H1 (cell line): Measurements from ENCODE around the gene PRSS8. TPM values are rescaled to one million over a fixed set of nuclear protein-coding genes. Genes with fewer than 3 reads are reported as not detected.

ENCODE experiments used
- EZH2 ChIP-seq: fragments of 200-600 bp; sonication (generic); IDR thresholded peaks from 2 replicates; pipeline ENCODE4 v1.7.1; 2012; ENCODE audit warnings: low read depth, mild to moderate bottlenecking, moderate library complexity, low read length, inconsistent platforms; ENCODE audit not compliant: severe bottlenecking
- MAFK ChIP-seq: IDR thresholded peaks from 2 replicates; pipeline ENCODE4 v1.6.1; 2012; ENCODE audit warnings: low read depth, mild to moderate bottlenecking, improper control_type of control experiment, low read length
- POLR2A ChIP-seq, 2 experiments: IDR thresholded peaks; 1 replicate in 1 of 2; 2 replicates in 1 of 2; pipeline ENCODE4 v1.6.1; 2011; ENCODE audit warnings: low read depth in 2 of 2, low read length in 2 of 2, mild to moderate bottlenecking in 2 of 2; ENCODE audit errors: control extremely low read depth in 1 of 2
- SIN3A ChIP-seq, 2 experiments: IDR thresholded peaks in 1 of 2; conservative IDR thresholded peaks in 1 of 2; 2 replicates each; pipeline ENCODE4 v1.6.1; 2011 to 2012; ENCODE audit warnings: low read length in 2 of 2, improper control_type of control experiment in 1 of 2, low read depth in 1 of 2, mild to moderate bottlenecking in 1 of 2
- TAF1 ChIP-seq: IDR thresholded peaks from 2 replicates; pipeline ENCODE4 v1.6.1; 2011; ENCODE audit warnings: mild to moderate bottlenecking, low read depth, low read length
- polyA plus RNA-seq, 7 experiments: library from polyadenylated mRNA; depleted of rRNA in 3 of 7; stranded (reverse) in 5 of 7; unstranded in 2 of 7; fragments of >200 nt in 5 of 7; fragments of 200-250 nt in 2 of 7; gene quantifications; 1 replicate in 5 of 7; 2 replicates in 1 of 7; 4 replicates in 1 of 7; pipeline versions ENCODE4 v1.2.1 to v1.2.3, GENCODE V29; 2011 to 2013; ENCODE audit warnings: missing spikeins in 2 of 7, mixed read lengths in 2 of 7
- total RNA-seq: library from RNA; stranded (reverse); fragmentation: NEBNext Ultra II Directional; extraction: Animal tissue kit (Norgen Biotek cat#: 25700); gene quantifications from 2 replicates; pipeline ENCODE4 v1.2.1, GENCODE V29; 2021

The PRSS8 gene
- total and polyA plus RNA-seq, 2 of the 8 experiments (the other 6 are each of a cell fraction or from before 2014, with no cell fraction given), result 87.7 to 273 TPM

- TF ChIP-seq EZH2 (no peak), MAFK (no peak), TAF1 (peak; percentile 56; the same call in 1 of the 2 replicates), POLR2A (IDR thresholded peaks at IDR 0.05; ENCODE audit: control extremely low read depth in 1 of 2, low read depth in 2 of 2, low read length in 2 of 2) (peak in 1 of 2 experiments; percentile 60; a peak in 2 of 3 replicates), SIN3A (conservative IDR thresholded peaks at IDR 0.05 in 1 of 2, IDR thresholded peaks at IDR 0.05 in 1 of 2; ENCODE audit: low read depth in 1 of 2, low read length in 2 of 2) (0 out of 4 replicates have a peak, but pooled peaks of 1 of the 2 experiments have one; percentile 24)
- TF ChIP-seq, all 59 proteins: peak for 12
Observed at GRCh38 chr16:31134625-31135534, 647 bp downstream of the PRSS8 start (continued).
